ENCODE measurements around the gene HNRNPK.

The HNRNPK gene

DNA sequence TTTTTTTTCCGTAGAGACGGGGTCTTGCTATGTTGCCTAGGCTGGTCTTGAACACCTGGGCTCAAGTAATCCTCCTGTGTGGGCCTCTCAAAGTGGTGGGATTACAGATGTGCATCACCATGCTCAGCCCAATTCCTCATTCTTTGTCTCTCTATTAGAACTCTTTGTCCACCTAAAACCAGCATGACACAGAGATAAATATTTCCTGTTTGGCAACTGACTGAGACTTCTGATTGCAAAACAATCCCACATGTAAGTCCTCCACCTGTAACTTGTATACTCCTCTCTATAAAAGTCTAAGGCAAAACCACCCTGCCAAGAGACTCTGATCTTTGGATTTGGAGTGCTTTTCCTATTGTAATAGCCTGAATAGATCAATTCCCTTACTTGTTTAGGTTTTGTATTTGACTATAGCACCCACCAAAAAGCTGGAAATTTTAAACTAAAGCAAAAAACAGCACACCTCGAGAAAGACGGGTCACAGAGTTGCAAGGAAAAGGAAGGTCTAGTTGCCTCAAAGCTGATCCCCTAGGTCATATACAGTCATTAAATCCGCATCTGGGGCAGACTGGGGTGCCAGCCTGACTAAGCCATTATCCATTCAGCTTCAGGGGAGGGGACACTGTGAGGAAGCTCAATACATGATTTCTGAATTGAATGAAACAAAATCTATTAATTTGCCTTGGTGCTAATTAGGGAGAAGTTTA is 45.3 kb downstream of the HNRNPK start:
- DNase-seq (ENCODE audit: low read depth in 2 of 2): no peak

DNA sequence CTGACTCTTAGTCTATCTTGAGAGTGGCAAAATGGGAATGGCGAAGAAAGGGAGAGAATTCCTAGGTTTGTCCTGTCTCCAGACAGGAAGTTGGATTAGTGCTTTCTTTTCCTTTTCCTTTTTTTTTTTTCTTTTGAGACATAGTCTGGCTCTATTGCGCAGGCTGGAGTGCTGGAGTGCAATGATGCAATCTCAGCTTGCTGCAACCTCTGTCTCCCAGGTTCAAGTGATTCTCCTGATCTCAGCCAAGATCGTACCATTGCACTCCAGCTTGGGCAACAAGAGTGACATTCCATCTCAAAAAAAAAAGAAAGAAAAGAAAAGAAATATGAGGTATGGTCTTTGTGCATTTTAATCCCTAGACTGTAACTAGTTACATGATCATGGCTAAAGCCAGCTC is 46.2 kb downstream of the HNRNPK start:
- DNase-seq (ENCODE audit: low read depth in 2 of 2): no peak

DNA sequence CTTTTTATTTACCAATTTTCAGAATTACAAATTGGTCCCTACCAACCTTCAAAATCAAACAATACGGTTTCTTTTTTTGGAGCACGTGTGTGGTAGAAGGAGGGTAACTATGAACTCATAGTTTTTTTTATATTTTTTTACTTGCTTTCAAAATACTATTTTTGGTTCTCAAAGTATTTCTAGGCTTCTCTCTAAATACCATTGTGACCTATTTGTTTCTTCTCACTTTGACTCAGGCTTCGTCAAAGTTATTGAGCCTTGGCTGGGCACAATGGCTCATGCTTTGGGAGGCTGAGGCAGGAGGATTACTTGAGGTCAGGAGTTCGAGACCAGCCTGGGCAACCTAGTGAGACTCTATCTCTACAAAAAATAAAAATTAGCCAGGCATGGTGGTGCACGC is 47.2 kb downstream of the HNRNPK start:
- DNase-seq (ENCODE audit: low read depth in 2 of 2): no peak

DNA sequence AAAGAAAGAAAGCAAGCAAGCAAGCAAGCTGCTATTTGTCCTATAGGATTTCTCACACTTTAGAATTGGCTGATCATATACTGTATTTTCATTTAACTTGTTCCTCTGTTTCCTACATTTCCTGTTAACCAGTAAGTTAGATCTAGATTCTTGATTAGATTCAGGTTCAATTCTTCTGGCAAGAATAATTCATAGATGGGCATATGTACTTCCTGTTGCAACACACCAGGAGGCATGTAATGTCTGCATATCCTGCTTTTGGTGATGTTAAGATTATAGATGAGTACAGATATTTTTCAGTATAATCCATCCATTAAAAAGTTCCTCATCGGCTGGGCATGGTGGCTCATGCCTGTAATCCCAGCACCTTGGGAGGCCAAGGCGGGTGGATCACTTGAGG is 48.0 kb downstream of the HNRNPK start:
- no peak for DNase-seq (ENCODE audit: low read depth in 2 of 2)

DNA sequence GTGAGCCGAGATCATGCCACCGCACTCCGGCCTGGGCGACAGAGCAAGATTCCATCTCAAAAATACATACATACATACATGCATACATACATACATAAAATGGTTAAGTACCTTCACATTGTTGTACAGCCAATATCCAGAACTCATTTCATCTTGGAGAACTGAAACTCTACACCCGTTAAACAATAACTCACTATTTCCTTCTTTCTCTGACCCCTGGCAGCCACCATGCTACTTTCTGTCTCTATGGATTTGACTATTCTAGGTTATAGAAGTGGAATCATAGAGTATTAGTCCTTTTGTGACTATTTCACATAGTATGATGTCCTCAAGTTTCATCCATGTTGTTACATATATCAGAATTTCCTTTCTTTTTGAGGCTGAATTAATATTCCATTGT is 49.1 kb downstream of the HNRNPK start:
- no peak for DNase-seq (ENCODE audit: low read depth in 2 of 2)

DNA sequence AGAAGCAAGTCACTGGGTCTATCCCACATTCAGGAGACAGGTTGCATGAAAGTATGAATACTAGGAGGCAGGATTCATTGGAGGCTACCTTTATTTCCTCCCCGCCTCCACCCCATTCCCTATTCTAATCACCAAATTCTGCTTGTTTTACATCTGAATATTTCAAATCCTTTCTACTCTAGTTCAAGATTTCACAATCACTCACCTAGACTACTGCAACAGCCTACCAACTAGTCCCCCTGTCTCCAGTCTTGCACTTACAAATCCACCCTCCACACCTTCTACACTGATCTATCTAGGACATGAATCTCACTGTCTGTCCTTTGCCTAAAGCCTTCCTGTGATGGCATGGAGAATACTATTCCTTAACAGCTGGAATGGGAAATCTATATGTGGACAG is 52.4 kb downstream of the HNRNPK start:
- DNase-seq (ENCODE audit: low read depth in 2 of 2): no peak

DNA sequence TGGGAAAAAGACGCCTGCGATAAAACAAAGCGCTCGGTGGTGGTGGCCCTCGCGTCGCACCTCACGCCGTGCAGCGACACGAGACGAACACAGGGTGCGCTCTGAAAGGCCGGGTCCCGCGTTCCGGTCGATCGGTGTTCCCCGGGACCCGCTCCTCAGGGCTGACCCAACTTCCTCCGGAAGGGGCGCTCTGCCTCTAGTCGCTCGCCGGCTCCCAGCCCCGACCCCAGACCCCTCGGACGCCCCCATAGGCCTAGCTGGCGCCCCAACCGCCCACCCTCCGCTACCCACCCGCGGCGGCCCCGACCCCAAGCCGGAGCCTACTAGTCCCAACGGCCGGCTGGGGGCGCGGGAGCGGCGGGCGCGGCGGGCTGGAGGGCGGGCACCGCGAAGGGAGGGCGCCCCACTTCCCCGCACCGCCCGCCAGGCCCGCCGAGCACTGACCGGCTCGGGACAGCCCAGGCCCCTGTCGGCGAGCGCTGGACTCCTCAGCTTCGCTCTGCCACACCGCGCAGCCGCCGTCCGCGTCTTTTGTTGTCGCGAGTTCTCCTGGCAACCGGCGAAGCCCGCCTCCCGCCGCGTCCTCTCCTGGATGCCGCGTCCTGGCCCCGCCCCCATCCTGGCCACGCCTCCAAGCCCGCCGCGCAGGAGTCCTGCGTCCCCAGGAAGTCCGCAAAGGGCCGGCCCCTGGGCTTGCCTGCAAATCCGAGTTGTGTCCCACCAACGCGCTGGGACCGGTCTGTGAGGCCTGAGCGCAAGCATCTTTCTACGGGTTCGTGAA is 58.9 kb downstream of the HNRNPK start, which contains the start of gene KIF27:
TSS of gene KIF27 (minus strand) at position 506 of the 781 bp plus-strand sequence. CDS start 5,841 bp downstream, outside the sequence.
- DNase-seq (ENCODE audit: low read depth in 2 of 2): peak; percentile 92 to 93

DNA sequence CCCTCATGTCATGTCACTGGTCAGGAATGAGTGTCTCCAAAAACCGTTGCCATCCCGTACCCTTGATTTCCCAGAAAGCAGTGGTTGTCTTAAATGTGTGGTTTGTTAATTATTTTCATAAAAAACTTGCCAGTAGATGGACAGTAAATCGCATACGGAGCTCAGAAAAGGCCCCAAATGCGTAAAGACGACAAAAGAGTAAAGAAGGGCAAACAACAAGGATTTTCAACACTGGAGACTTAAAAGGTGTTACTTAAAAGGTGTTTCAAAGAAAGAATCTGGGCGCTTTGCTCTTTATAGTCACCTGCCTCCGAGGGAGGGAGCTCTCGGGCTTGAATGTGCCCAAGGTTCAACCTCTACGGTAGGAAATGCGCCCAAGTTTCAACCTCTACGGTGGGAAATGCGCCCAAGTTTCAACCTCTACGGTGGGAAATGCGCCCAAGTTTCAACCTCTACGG is 59.5 kb downstream of the HNRNPK start:
- peak in 1 of 2 donors; percentile 35 for DNase-seq (ENCODE audit: low read depth in 2 of 2)

DNA sequence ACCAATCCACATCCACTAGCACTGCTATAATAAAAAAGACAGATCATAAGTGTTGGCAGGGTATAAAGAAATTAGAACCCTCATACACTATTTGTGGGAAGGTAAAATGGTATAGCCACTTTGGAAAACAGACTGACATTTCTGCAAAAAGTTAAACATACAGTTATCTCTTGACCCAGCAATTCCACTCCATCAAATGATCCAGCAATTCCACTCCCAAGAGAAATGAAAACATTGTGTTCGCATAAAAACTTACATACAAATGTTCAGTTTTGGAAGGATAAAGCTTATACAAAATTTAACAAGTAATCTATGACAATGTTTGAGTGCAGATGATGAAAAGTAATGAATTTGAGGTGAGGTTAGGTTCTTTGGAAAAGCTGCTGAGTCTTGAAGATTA is 60.9 kb downstream of the HNRNPK start:
- DNase-seq (ENCODE audit: low read depth in 2 of 2): no peak

Data from stimulated activated CD8-positive, alpha-beta memory T cell treated with anti-CD3 and anti-CD28 coated beads, Interleukin-2, amount 100 ng/mL, for 1 hour (primary cell).